Duodenal mucosa (tissue), 2 donors: Measurements from ENCODE around the gene GRID2.

Source experiments
- H3K27ac ChIP-seq: one replicate; pipeline ENCODE4 v1.7.0; 2013; ENCODE audit warnings: low read depth, low read length
- H3K27me3 ChIP-seq, 2 donors: one replicate each; pipeline ENCODE4 v1.7.0; 2013; ENCODE audit warnings: low read length in 2 of 2, control low read depth in 1 of 2; ENCODE audit not compliant: insufficient read depth in 2 of 2, control insufficient read depth in 1 of 2
- H3K36me3 ChIP-seq, 2 donors: one replicate each; pipeline ENCODE4 v1.7.0; 2013; ENCODE audit warnings: low read length in 2 of 2, control low read depth in 1 of 2; ENCODE audit not compliant: insufficient read depth in 2 of 2, control insufficient read depth in 1 of 2
- H3K4me1 ChIP-seq, 2 donors: one replicate each; pipeline ENCODE4 v1.7.0; 2013; ENCODE audit warnings: low read length in 2 of 2, control low read depth in 1 of 2; ENCODE audit not compliant: insufficient read depth in 2 of 2, control insufficient read depth in 1 of 2
- H3K4me3 ChIP-seq, 2 donors: one replicate each; pipeline ENCODE4 v1.7.0; 2013; ENCODE audit warnings: low read length in 2 of 2, low read depth in 1 of 2
- H3K9ac ChIP-seq, 2 donors: one replicate each; pipeline ENCODE4 v1.7.0; 2013; ENCODE audit warnings: low read length in 2 of 2, low read depth in 1 of 2
- H3K9me3 ChIP-seq, 2 donors: one replicate each; pipeline ENCODE4 v1.7.0; 2013; ENCODE audit warnings: low read length in 2 of 2, control low read depth in 1 of 2; ENCODE audit not compliant: control insufficient read depth in 1 of 2

Gene GRID2

GRCh38 chr4:92735025-92735665, 431.4 kb downstream of the GRID2 start:
- Histone ChIP-seq H3K27me3 (no peaks in the 10 kb centered on the region), H3K4me1 (no peaks in the 10 kb centered on the region), H3K9me3 (no peaks in the 10 kb centered on the region), H3K36me3 (no peaks in the 10 kb centered on the region), H3K27ac (no peak overlapping the region), H3K4me3 (no peak overlapping the region), H3K9ac (no peak overlapping the region)

- Histone ChIP-seq H3K36me3 (no peaks in the 10 kb centered on the region), H3K9me3 (no peaks in the 10 kb centered on the region), H3K9ac (no peak overlapping the region), H3K27me3 (no peaks in the 10 kb centered on the region), H3K27ac (no peak overlapping the region), H3K4me3 (no peak overlapping the region), H3K4me1 (no peaks in the 10 kb centered on the region)
Measured at GRCh38 chr4:92760433-92760832, 456.7 kb downstream of the GRID2 start.

- Histone ChIP-seq H3K27me3 (no peaks in the 10 kb centered on the region), H3K27ac (no peak overlapping the region), H3K4me1 (no peaks in the 10 kb centered on the region), H3K36me3 (no peaks in the 10 kb centered on the region), H3K9me3 (no peaks in the 10 kb centered on the region), H3K4me3 (no peak overlapping the region), H3K9ac (no peak overlapping the region)
Measured at GRCh38 chr4:92776080-92776479, 472.3 kb downstream of the GRID2 start.

DNA sequence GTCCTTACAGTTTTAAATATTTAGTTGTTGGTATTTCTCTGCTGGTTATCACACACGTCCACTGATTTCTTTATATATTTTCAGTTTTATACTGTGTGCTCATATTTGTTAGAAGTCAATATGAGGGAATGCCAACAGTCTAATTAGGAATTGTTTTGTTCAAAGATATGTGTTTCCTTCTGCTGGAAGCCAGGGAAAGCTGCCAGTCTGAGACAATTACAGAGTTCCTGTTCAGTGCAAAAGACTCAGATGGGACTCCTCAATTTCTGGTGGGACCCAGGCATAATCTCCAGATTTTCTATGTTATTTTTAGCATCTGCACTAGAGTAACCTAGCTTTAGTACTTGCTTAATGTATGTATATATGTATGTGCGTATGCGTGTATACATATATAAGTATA, 486.0 kb downstream of the GRID2 start:
- Histone ChIP-seq H3K36me3 (no peaks in the 10 kb centered on the region), H3K27ac (no peak overlapping the region), H3K4me3 (no peak overlapping the region)

DNA sequence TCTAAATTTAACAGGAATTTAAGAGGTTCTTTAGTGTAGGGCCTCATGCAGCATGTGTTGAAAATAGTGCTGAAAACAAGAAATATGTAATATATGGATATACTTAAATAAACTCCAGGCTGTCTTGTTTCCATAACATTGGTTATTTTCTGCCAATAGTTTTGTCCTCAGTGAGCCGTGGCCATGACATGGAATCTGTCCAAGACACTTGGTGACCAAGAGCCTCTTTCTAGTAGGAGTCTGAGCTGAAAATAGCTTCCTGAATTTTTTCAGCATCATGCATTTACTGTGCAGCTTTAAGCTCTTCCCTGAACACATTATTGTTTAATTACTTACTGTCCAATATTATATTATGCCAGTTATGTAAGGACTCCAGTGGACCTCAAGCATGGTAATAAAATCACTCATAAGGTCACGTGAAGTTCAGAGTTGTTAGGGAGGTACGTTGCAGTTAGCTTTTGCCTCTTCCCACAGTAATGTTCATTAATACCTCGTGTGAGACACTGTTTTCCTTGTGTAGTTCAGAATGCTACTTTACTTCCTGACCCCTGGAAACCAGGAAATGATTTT, 488.2 kb downstream of the GRID2 start:
- H3K4me3 ChIP-seq: no peak overlapping the region
- H3K9ac ChIP-seq: no peak overlapping the region
- no peak overlapping the region for H3K27ac ChIP-seq
- H3K4me1 ChIP-seq: no peaks in the 10 kb centered on the region
- H3K27me3 ChIP-seq: no peaks in the 10 kb centered on the region
- no peaks in the 10 kb centered on the region for H3K9me3 ChIP-seq
- no peaks in the 10 kb centered on the region for H3K36me3 ChIP-seq

More for the DNA sequence above, 486.0 kb downstream of the GRID2 start:
- Histone ChIP-seq H3K9me3 (no peaks in the 10 kb centered on the region), H3K9ac (no peak overlapping the region), H3K4me1 (no peaks in the 10 kb centered on the region), H3K27me3 (no peaks in the 10 kb centered on the region)

DNA sequence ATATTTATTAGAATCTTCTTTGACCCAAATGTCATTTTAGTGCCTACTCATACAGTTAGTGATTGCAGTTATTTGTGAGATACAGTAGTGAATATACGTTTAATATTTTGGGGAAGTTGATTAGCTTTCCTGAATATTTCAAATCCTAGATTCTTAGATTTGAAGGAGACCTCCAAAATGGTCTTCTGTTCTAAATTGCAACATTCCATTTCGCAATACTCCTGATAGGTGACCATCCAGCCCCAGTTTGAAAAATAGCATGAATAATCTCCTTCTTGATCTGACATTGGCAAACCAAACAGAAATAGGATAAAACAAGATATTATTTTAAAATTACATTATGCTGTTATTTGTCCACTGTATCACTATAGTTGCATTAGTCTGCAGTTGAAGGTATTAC, 505.6 kb downstream of the GRID2 start:
- H3K36me3 ChIP-seq: no peaks in the 10 kb centered on the region
- H3K4me1 ChIP-seq: no peaks in the 10 kb centered on the region
- no peak overlapping the region for H3K9ac ChIP-seq
- no peak overlapping the region for H3K27ac ChIP-seq
- no peak overlapping the region for H3K4me3 ChIP-seq
- no peaks in the 10 kb centered on the region for H3K27me3 ChIP-seq
- no peaks in the 10 kb centered on the region for H3K9me3 ChIP-seq

- no peak overlapping the region for H3K9ac ChIP-seq
- H3K4me1 ChIP-seq: no peaks in the 10 kb centered on the region
- no peak overlapping the region for H3K27ac ChIP-seq
- H3K36me3 ChIP-seq: no peaks in the 10 kb centered on the region
- H3K9me3 ChIP-seq: no peaks in the 10 kb centered on the region
- H3K4me3 ChIP-seq: no peak overlapping the region
- no peaks in the 10 kb centered on the region for H3K27me3 ChIP-seq
Measured at GRCh38 chr4:92812652-92813051, 508.9 kb downstream of the GRID2 start.

DNA sequence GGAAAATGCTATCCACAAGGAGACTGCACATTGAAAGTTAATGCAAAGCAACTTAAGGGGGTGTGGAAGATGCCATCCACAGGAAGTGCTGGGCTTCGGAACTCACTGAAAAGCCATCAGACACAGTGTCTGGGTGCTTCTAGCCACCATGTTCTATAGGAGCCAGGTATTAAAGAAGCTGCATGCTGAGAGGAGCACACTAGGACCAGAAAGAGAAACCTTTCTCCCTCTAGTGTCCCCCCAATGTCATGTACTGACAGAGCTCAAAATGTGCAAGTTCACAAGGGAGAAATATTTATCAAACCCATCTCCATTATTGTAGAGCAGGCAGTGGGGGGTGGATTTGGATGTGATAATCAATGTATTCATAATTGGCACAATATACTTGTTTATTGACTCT, 510.9 kb downstream of the GRID2 start:
- H3K27ac ChIP-seq: no peak overlapping the region
- H3K36me3 ChIP-seq: no peaks in the 10 kb centered on the region
- H3K9me3 ChIP-seq: no peaks in the 10 kb centered on the region
- no peaks in the 10 kb centered on the region for H3K4me1 ChIP-seq
- no peaks in the 10 kb centered on the region for H3K27me3 ChIP-seq
- no peak overlapping the region for H3K4me3 ChIP-seq
- no peak overlapping the region for H3K9ac ChIP-seq

GRCh38 chr4:92825256-92825655, 521.5 kb downstream of the GRID2 start:
- H3K27me3 ChIP-seq: no peaks in the 10 kb centered on the region
- H3K27ac ChIP-seq: no peak overlapping the region
- H3K4me3 ChIP-seq: no peak overlapping the region
- no peaks in the 10 kb centered on the region for H3K36me3 ChIP-seq
- H3K4me1 ChIP-seq: no peaks in the 10 kb centered on the region
- no peak overlapping the region for H3K9ac ChIP-seq
- H3K9me3 ChIP-seq: no peaks in the 10 kb centered on the region

- H3K4me1 ChIP-seq: no peaks in the 10 kb centered on the region
- no peaks in the 10 kb centered on the region for H3K27me3 ChIP-seq
- H3K9me3 ChIP-seq: no peaks in the 10 kb centered on the region
- no peak overlapping the region for H3K9ac ChIP-seq
- H3K4me3 ChIP-seq: no peak overlapping the region
- H3K36me3 ChIP-seq: no peaks in the 10 kb centered on the region
- no peak overlapping the region for H3K27ac ChIP-seq
Measured at GRCh38 chr4:92825791-92826190, 522.0 kb downstream of the GRID2 start.
